ENCODE measurements around the gene ADK.
"Not testable (repeated sequence)": the region's sequence is repeated elsewhere in the genome, so short reads cannot be mapped to it uniquely, and the experiment has no call there.

The ADK gene

GRCh38 chr10:74431816-74432215 lies 280.8 kb downstream of the ADK start:
- DNase-seq (ENCODE audit: low read depth): no peak

- no peak for DNase-seq (ENCODE audit: low read depth)
Observed at GRCh38 chr10:74432841-74433594, 282.0 kb downstream of the ADK start.

GRCh38 chr10:74433595-74433956 lies 282.6 kb downstream of the ADK start:
- DNase-seq (ENCODE audit: low read depth): no peak

- no peak for DNase-seq (ENCODE audit: low read depth)
Observed at GRCh38 chr10:74433993-74434392, 283.0 kb downstream of the ADK start.

- no peak for DNase-seq (ENCODE audit: low read depth)
Observed at GRCh38 chr10:74434547-74434946, 283.5 kb downstream of the ADK start.

GRCh38 chr10:74436523-74437170 lies 285.6 kb downstream of the ADK start:
- DNase-seq (ENCODE audit: low read depth): no peak

- no peak for DNase-seq (ENCODE audit: low read depth)
Observed at GRCh38 chr10:74437822-74438221, 286.8 kb downstream of the ADK start.

GRCh38 chr10:74439213-74439612 lies 288.2 kb downstream of the ADK start:
- no peak for DNase-seq (ENCODE audit: low read depth)

- no peak for DNase-seq (ENCODE audit: low read depth)
Observed at GRCh38 chr10:74445493-74445892, 294.5 kb downstream of the ADK start.

GRCh38 chr10:74450602-74451001 lies 299.6 kb downstream of the ADK start:
- no peak for DNase-seq (ENCODE audit: low read depth)

- DNase-seq (ENCODE audit: low read depth): no peak
Observed at GRCh38 chr10:74451127-74451829, 300.3 kb downstream of the ADK start.

- DNase-seq (ENCODE audit: low read depth): no peak
Observed at GRCh38 chr10:74453169-74453568, 302.1 kb downstream of the ADK start.

- DNase-seq (ENCODE audit: low read depth): not testable (repeated sequence)
Observed at GRCh38 chr10:74457478-74457877, 306.5 kb downstream of the ADK start.

- DNase-seq (ENCODE audit: low read depth): no peak
Observed at GRCh38 chr10:74460812-74461211, 309.8 kb downstream of the ADK start.

- DNase-seq (ENCODE audit: low read depth): no peak
Observed at GRCh38 chr10:74474022-74474713, 323.1 kb downstream of the ADK start.

- not testable (repeated sequence) for DNase-seq (ENCODE audit: low read depth)
Observed at GRCh38 chr10:74476162-74476706, 325.2 kb downstream of the ADK start.

GRCh38 chr10:74480778-74481177 lies 329.8 kb downstream of the ADK start:
- DNase-seq (ENCODE audit: low read depth): no peak

GRCh38 chr10:74483356-74483755 lies 332.3 kb downstream of the ADK start:
- no peak for DNase-seq (ENCODE audit: low read depth)

- DNase-seq (ENCODE audit: low read depth): no peak
Observed at GRCh38 chr10:74485283-74485682, 334.3 kb downstream of the ADK start.

GRCh38 chr10:74486659-74487058 lies 335.6 kb downstream of the ADK start:
- no peak for DNase-seq (ENCODE audit: low read depth)

GRCh38 chr10:74488907-74489306 lies 337.9 kb downstream of the ADK start:
- no peak for DNase-seq (ENCODE audit: low read depth)

- DNase-seq (ENCODE audit: low read depth): no peak
Observed at GRCh38 chr10:74490551-74490950, 339.5 kb downstream of the ADK start.
